Immature natural killer cell (primary cell): Measurements from ENCODE around the gene SLC22A15. TPM values are rescaled to one million over a fixed set of nuclear protein-coding genes. Genes with fewer than 3 reads are reported as not detected.

Source experiments
- DNase-seq, 3 donors: peaks; one replicate each; pipeline ENCODE4 v3.0.0; 2022; ENCODE audit warnings: mixed read lengths in 1 of 3
- H3K27ac Mint-ChIP-seq, 6 donors: one replicate each; pipeline ENCODE4 v1.8.0; 2020; ENCODE audit warnings: mixed read lengths in 6 of 6, mild to moderate bottlenecking in 5 of 6, inconsistent platforms in 4 of 6, moderate library complexity in 3 of 6
- H3K27me3 Mint-ChIP-seq, 3 donors: one replicate each; pipeline ENCODE4 v1.8.0; 2020 to 2021; ENCODE audit warnings: low read depth in 3 of 3, mild to moderate bottlenecking in 3 of 3, mixed read lengths in 3 of 3, moderate library complexity in 3 of 3, inconsistent platforms in 1 of 3
- H3K36me3 Mint-ChIP-seq, 3 donors: one replicate each; pipeline ENCODE4 v1.8.0; 2020; ENCODE audit warnings: mixed read lengths in 3 of 3, inconsistent platforms in 2 of 3, mild to moderate bottlenecking in 2 of 3
- H3K4me1 Mint-ChIP-seq, 2 donors: one replicate each; pipeline ENCODE4 v1.8.0; 2020; ENCODE audit warnings: inconsistent platforms in 2 of 2, mild to moderate bottlenecking in 2 of 2, mixed read lengths in 2 of 2, moderate library complexity in 1 of 2
- H3K4me3 Mint-ChIP-seq, 5 donors: one replicate each; pipeline ENCODE4 v1.8.0; 2020; ENCODE audit warnings: mild to moderate bottlenecking in 5 of 5, mixed read lengths in 5 of 5, inconsistent platforms in 3 of 5, moderate library complexity in 3 of 5
- H3K9me3 Mint-ChIP-seq, 6 donors: one replicate each; pipeline ENCODE4 v1.8.0; 2020; ENCODE audit warnings: mild to moderate bottlenecking in 6 of 6, mixed read lengths in 6 of 6, inconsistent platforms in 4 of 6, moderate library complexity in 3 of 6
- polyA plus RNA-seq, 3 donors: library from polyadenylated mRNA; unstranded; fragments of 300-500 nt; fragmentation: Illumina TruSeq; gene quantifications; one replicate each; pipeline ENCODE4 v1.2.3, GENCODE V29; 2021

Gene SLC22A15
- polyA plus RNA-seq = 1 to 10 TPM in 1 of 3 donors, under 1 TPM in 2; 0.18 to 1.2 (median 0.38) TPM

- DNase-seq = peak; percentile 64 to 68 (median 65)
- H3K4me3 Mint-ChIP-seq = peak within 1 kb of the TSS; percentile 87 to 97 (median 94)
- H3K36me3 Mint-ChIP-seq = no peaks in the 10 kb centered on the region
- H3K9me3 Mint-ChIP-seq = no peaks in the 10 kb centered on the region
- H3K27me3 Mint-ChIP-seq = peaks cover 0 to 6% (median 5%) of the 10 kb centered on the region in 3 donors
- peaks cover 19 to 37% of the 10 kb centered on the region in 2 donors for H3K4me1 Mint-ChIP-seq
- peak within 1 kb of the TSS; percentile 79 to 90 (median 86) for H3K27ac Mint-ChIP-seq
Observed at GRCh38 chr1:115976062-115976920, at the start of gene SLC22A15. Gene SLC22A15 (plus strand): TSS chr1:115976513. CDS start chr1:115976628, 115 bp downstream.

GRCh38 chr1:115927971-115928370 lies 48.3 kb upstream of the SLC22A15 start:
- no peak for DNase-seq

GRCh38 chr1:115929881-115930280 lies 46.4 kb upstream of the SLC22A15 start:
- Mint-ChIP-seq H3K27ac (no peak overlapping the region), H3K4me3 (no peak overlapping the region), H3K36me3 (no peaks in the 10 kb centered on the region), H3K27me3 (peaks cover 2 to 5% (median 3%) of the 10 kb centered on the region in 3 donors), H3K4me1 (no peaks in the 10 kb centered on the region), H3K9me3 (no peaks in the 10 kb centered on the region)
- no peak for DNase-seq

More at GRCh38 chr1:115927971-115928370, 48.3 kb upstream of the SLC22A15 start:
- Mint-ChIP-seq H3K9me3 (no peaks in the 10 kb centered on the region), H3K36me3 (no peaks in the 10 kb centered on the region), H3K27ac (no peak overlapping the region), H3K27me3 (peaks cover 0 to 9% (median 2%) of the 10 kb centered on the region in 3 donors), H3K4me1 (no peaks in the 10 kb centered on the region), H3K4me3 (no peak overlapping the region)

- Mint-ChIP-seq H3K27me3 (peaks cover 2 to 3% (median 2%) of the 10 kb centered on the region in 3 donors), H3K9me3 (no peaks in the 10 kb centered on the region), H3K36me3 (no peaks in the 10 kb centered on the region), H3K4me3 (no peak overlapping the region), H3K27ac (no peak overlapping the region), H3K4me1 (no peaks in the 10 kb centered on the region)
- DNase-seq = no peak
Observed at GRCh38 chr1:115933625-115934024, 42.7 kb upstream of the SLC22A15 start.

- Mint-ChIP-seq H3K27ac (no peak overlapping the region), H3K36me3 (no peaks in the 10 kb centered on the region), H3K4me3 (no peak overlapping the region), H3K27me3 (peaks cover 0 to 3% (median 2%) of the 10 kb centered on the region in 3 donors), H3K4me1 (no peaks in the 10 kb centered on the region), H3K9me3 (no peaks in the 10 kb centered on the region)
- DNase-seq = no peak
Observed at GRCh38 chr1:115939455-115939854, 36.9 kb upstream of the SLC22A15 start.

- H3K4me3 Mint-ChIP-seq = no peak overlapping the region
- H3K4me1 Mint-ChIP-seq = no peaks in the 10 kb centered on the region
- DNase-seq = no peak
- no peak overlapping the region for H3K27ac Mint-ChIP-seq
- peaks cover 0 to 2% (median 0%) of the 10 kb centered on the region in 6 donors for H3K9me3 Mint-ChIP-seq
- no peaks in the 10 kb centered on the region for H3K36me3 Mint-ChIP-seq
- peaks cover 0 to 7% (median 0%) of the 10 kb centered on the region in 3 donors for H3K27me3 Mint-ChIP-seq
Observed at GRCh38 chr1:115946116-115946515, 30.2 kb upstream of the SLC22A15 start.

- no peak overlapping the region for H3K4me3 Mint-ChIP-seq
- H3K4me1 Mint-ChIP-seq = peaks cover 0 to 1% of the 10 kb centered on the region in 2 donors
- no peak for DNase-seq
- H3K27ac Mint-ChIP-seq = no peak overlapping the region
- H3K36me3 Mint-ChIP-seq = no peaks in the 10 kb centered on the region
- peaks cover 0 to 10% (median 2%) of the 10 kb centered on the region in 3 donors for H3K27me3 Mint-ChIP-seq
- H3K9me3 Mint-ChIP-seq = peaks cover 0 to 2% (median 0%) of the 10 kb centered on the region in 6 donors
Observed at GRCh38 chr1:115949156-115949555, 27.2 kb upstream of the SLC22A15 start.

GRCh38 chr1:115951560-115951959 lies 24.8 kb upstream of the SLC22A15 start:
- DNase-seq = no peak
- no peaks in the 10 kb centered on the region for H3K36me3 Mint-ChIP-seq

GRCh38 chr1:115952547-115952946 lies 23.8 kb upstream of the SLC22A15 start:
- peaks cover 3 to 23% (median 4%) of the 10 kb centered on the region in 3 donors for H3K27me3 Mint-ChIP-seq
- no peaks in the 10 kb centered on the region for H3K9me3 Mint-ChIP-seq
- no peak for DNase-seq
- peaks cover 0 to 1% of the 10 kb centered on the region in 2 donors for H3K4me1 Mint-ChIP-seq
- no peak overlapping the region for H3K27ac Mint-ChIP-seq
- H3K4me3 Mint-ChIP-seq = no peak overlapping the region
- H3K36me3 Mint-ChIP-seq = no peaks in the 10 kb centered on the region

More at GRCh38 chr1:115951560-115951959, 24.8 kb upstream of the SLC22A15 start:
- no peaks in the 10 kb centered on the region for H3K9me3 Mint-ChIP-seq
- peaks cover 2 to 23% (median 4%) of the 10 kb centered on the region in 3 donors for H3K27me3 Mint-ChIP-seq
- H3K4me1 Mint-ChIP-seq = peaks cover 0 to 1% of the 10 kb centered on the region in 2 donors
- H3K4me3 Mint-ChIP-seq = no peak overlapping the region
- no peak overlapping the region for H3K27ac Mint-ChIP-seq

GRCh38 chr1:115953180-115953579 lies 23.1 kb upstream of the SLC22A15 start:
- no peak overlapping the region for H3K27ac Mint-ChIP-seq
- H3K4me1 Mint-ChIP-seq = peaks cover 0 to 1% of the 10 kb centered on the region in 2 donors
- no peak overlapping the region for H3K4me3 Mint-ChIP-seq
- H3K9me3 Mint-ChIP-seq = no peaks in the 10 kb centered on the region
- DNase-seq = no peak
- H3K36me3 Mint-ChIP-seq = no peaks in the 10 kb centered on the region
- H3K27me3 Mint-ChIP-seq = peaks cover 3 to 25% (median 4%) of the 10 kb centered on the region in 3 donors

GRCh38 chr1:115954684-115955083 lies 21.6 kb upstream of the SLC22A15 start:
- H3K36me3 Mint-ChIP-seq = no peaks in the 10 kb centered on the region
- peaks cover 3 to 24% (median 4%) of the 10 kb centered on the region in 3 donors for H3K27me3 Mint-ChIP-seq
- H3K27ac Mint-ChIP-seq = no peak overlapping the region

GRCh38 chr1:115955228-115955627 lies 21.1 kb upstream of the SLC22A15 start:
- no peak overlapping the region for H3K27ac Mint-ChIP-seq
- H3K9me3 Mint-ChIP-seq = no peaks in the 10 kb centered on the region
- no peak overlapping the region for H3K4me3 Mint-ChIP-seq
- no peak for DNase-seq
- H3K36me3 Mint-ChIP-seq = no peaks in the 10 kb centered on the region
- H3K4me1 Mint-ChIP-seq = peaks cover 0 to 1% of the 10 kb centered on the region in 2 donors
- H3K27me3 Mint-ChIP-seq = peaks cover 4 to 22% (median 4%) of the 10 kb centered on the region in 3 donors

More at GRCh38 chr1:115954684-115955083, 21.6 kb upstream of the SLC22A15 start:
- H3K9me3 Mint-ChIP-seq = no peaks in the 10 kb centered on the region
- peaks cover 0 to 1% of the 10 kb centered on the region in 2 donors for H3K4me1 Mint-ChIP-seq
- no peak for DNase-seq
- H3K4me3 Mint-ChIP-seq = no peak overlapping the region

GRCh38 chr1:115958866-115959265 lies 17.4 kb upstream of the SLC22A15 start:
- Mint-ChIP-seq H3K36me3 (no peaks in the 10 kb centered on the region), H3K27me3 (peaks cover 2 to 31% (median 7%) of the 10 kb centered on the region in 3 donors)

GRCh38 chr1:115969509-115969908 lies 6.8 kb upstream of the SLC22A15 start:
- H3K4me3 Mint-ChIP-seq = no peak overlapping the region
- H3K27ac Mint-ChIP-seq = no peak overlapping the region
- no peaks in the 10 kb centered on the region for H3K9me3 Mint-ChIP-seq
- peaks cover 5 to 14% (median 8%) of the 10 kb centered on the region in 3 donors for H3K27me3 Mint-ChIP-seq
- no peaks in the 10 kb centered on the region for H3K4me1 Mint-ChIP-seq
- no peak for DNase-seq
- peaks cover 0 to 3% (median 0%) of the 10 kb centered on the region in 3 donors for H3K36me3 Mint-ChIP-seq

More at GRCh38 chr1:115958866-115959265, 17.4 kb upstream of the SLC22A15 start:
- H3K9me3 Mint-ChIP-seq = no peaks in the 10 kb centered on the region
- no peaks in the 10 kb centered on the region for H3K4me1 Mint-ChIP-seq
- no peak overlapping the region for H3K27ac Mint-ChIP-seq
- DNase-seq = no peak
- no peak overlapping the region for H3K4me3 Mint-ChIP-seq
